Stomach smooth muscle (tissue), 2 donors: Measurements from ENCODE around the gene NPDC1.

Source experiments
- H3K27ac ChIP-seq: one replicate; pipeline ENCODE4 v1.7.0; 2013; ENCODE audit warnings: mild to moderate bottlenecking, low read length, inconsistent platforms
- H3K27me3 ChIP-seq, 2 donors: one replicate each; pipeline ENCODE4 v1.7.0; 2013; ENCODE audit warnings: low read length in 2 of 2; ENCODE audit not compliant: insufficient read depth in 2 of 2, control insufficient read depth in 1 of 2
- H3K36me3 ChIP-seq, 2 donors: one replicate each; pipeline ENCODE4 v1.7.0; 2013; ENCODE audit warnings: low read length in 2 of 2; ENCODE audit not compliant: control insufficient read depth in 2 of 2, insufficient read depth in 2 of 2
- H3K4me1 ChIP-seq: one replicate; pipeline ENCODE4 v1.7.0; 2013; ENCODE audit warnings: low read length; ENCODE audit not compliant: control insufficient read depth, insufficient read depth
- H3K4me3 ChIP-seq, 2 donors: one replicate each; pipeline ENCODE4 v1.7.0; 2013; ENCODE audit warnings: low read length in 2 of 2
- H3K9ac ChIP-seq, 2 donors: one replicate each; pipeline ENCODE4 v1.7.0; 2013; ENCODE audit warnings: low read length in 2 of 2, mild to moderate bottlenecking in 1 of 2
- H3K9me3 ChIP-seq, 2 donors: one replicate each; pipeline ENCODE4 v1.7.0; 2013; ENCODE audit warnings: low read length in 2 of 2; ENCODE audit not compliant: control insufficient read depth in 2 of 2
- donor health status: healthy.
- donor health status: Pancreatic carcinoma.

Gene NPDC1

DNA sequence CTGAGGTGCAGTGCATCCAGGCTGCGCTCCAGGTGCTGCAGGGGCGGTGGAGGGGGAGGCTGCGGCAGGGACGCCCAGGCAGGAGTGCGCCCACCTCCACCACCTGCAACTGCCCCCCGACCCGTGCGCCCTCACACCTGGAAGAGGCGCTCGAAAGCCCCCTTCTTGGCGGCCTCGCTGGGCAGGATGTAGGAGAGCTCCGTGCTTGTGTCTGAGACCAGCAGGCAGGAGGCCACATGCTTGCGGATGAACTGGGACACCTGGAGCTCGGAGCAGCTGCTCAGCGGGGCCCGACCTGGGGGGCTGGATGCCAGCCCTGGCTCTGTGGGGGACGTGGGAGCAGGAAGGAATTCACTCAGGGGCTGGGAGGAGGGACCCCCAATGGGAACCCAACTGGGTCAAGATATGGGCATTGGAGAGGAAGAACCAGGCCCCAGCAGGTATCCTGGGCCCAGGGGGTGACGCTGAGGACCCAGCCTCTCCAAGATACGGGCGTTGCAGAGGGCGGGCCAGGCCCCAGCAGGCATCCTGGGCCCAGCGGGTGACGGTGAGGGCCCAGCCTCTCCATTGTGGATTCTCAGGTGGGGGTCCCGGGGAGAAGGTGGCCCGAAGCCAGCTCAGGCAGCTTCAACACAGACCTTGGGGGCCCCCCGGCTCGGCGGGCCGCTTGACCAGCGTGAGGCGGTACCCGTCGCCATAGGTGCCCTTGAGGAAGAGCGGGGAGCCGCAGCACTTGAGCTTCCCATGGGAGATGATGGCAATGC lies 31.0 kb downstream of the NPDC1 start:
- H3K36me3 ChIP-seq, result peaks cover 4 to 9% of the 10 kb centered on the region in 2 donors
- no peaks in the 10 kb centered on the region for H3K4me1 ChIP-seq
- no peaks in the 10 kb centered on the region for H3K27me3 ChIP-seq
- no peak overlapping the region for H3K9ac ChIP-seq
- no peaks in the 10 kb centered on the region for H3K9me3 ChIP-seq
- H3K27ac ChIP-seq, result no peak overlapping the region
- no peak overlapping the region for H3K4me3 ChIP-seq

DNA sequence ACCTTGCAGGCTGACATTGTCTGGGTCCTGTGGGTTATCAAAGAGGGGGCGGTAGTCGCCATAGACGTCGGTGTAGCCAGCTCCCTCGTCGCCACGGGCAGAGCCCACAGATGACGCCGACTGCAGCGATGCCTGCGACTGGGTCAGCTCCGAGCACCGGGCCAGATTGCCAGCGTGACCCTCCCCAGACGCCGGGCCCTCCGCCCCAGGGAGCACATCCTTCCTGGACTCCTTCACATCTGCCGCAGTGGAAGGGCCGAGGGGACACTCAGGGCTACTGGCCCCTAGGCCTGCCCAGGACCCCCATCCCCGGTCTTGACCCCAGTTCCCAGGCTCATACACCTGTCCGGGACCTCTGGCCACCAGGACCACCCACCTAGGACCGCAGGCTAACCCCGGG lies 31.8 kb downstream of the NPDC1 start:
- Histone ChIP-seq H3K9ac (no peak overlapping the region), H3K4me1 (no peaks in the 10 kb centered on the region), H3K36me3 (peaks cover 4 to 9% of the 10 kb centered on the region in 2 donors), H3K9me3 (no peaks in the 10 kb centered on the region), H3K27ac (no peak overlapping the region), H3K27me3 (no peaks in the 10 kb centered on the region), H3K4me3 (no peak overlapping the region)

DNA sequence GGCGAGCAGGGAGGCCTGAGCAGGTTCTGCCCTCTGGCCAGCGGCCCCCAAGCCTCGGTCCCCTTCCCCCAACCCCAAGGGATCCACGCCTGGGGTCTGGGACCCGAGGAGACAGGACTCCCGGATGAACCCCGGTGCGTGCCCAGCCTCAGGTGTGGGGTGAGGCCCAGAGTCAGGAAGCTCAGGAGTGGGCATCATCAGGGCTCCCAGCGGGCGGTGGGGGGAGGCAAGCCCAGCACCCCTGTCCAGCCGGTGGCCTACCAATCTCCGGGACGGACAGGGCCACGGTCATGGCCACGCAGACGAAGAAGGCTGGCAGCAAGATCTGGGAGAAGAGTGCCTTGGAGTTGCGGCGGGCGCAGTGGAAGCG lies 32.4 kb downstream of the NPDC1 start:
- H3K4me1 ChIP-seq, result no peaks in the 10 kb centered on the region
- H3K4me3 ChIP-seq, result no peak overlapping the region
- H3K9me3 ChIP-seq, result no peaks in the 10 kb centered on the region
- H3K36me3 ChIP-seq, result peaks cover 4 to 9% of the 10 kb centered on the region in 2 donors
- no peak overlapping the region for H3K9ac ChIP-seq
- H3K27me3 ChIP-seq, result no peaks in the 10 kb centered on the region
- no peak overlapping the region for H3K27ac ChIP-seq

DNA sequence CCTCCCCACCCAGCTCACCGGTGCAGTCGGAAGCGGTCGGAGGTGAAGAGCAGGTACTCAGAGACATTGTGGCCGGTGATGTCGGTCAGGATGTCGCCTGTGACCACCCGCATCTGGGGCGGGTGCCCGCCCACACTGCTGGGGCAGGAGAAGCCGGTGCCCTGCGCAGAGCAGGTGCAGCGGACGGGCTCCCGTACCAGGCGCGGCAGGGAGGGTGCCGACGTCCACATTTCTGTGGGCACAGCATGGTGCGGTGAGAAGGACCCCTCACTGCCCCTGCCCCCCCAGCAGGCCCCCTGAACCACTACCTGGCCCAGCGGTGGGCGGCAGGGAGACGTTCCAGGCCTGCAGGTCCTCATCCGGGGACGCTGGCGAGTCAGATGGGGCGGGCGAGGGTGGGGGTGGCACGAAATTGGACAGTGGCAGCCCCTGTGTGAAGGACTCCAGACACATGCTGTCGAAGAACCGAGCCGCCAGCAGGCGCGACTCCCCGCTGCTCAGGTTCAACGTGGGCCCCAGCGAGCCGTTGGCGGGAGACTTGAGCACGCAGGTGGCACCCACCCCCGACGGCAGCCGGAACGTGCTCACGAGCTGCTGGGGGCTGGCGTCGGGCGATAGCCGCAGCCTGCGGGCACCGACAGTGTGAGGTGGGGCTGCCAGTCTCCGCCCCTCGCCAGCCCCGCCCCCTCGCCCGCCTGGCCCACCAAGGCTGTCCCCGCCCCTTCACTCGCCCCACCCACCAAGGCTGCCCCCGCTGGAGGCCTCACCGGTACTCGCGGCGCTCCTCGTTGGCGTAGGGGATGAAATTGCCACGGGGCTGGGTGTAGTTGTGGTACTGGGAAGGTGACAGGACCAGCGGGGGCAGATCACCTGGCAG lies 33.0 kb downstream of the NPDC1 start:
- no peak overlapping the region for H3K27ac ChIP-seq
- H3K4me1 ChIP-seq, result no peaks in the 10 kb centered on the region
- peaks cover 4 to 9% of the 10 kb centered on the region in 2 donors for H3K36me3 ChIP-seq
- H3K4me3 ChIP-seq, result no peak overlapping the region
- no peaks in the 10 kb centered on the region for H3K9me3 ChIP-seq
- no peaks in the 10 kb centered on the region for H3K27me3 ChIP-seq
- no peak overlapping the region for H3K9ac ChIP-seq

DNA sequence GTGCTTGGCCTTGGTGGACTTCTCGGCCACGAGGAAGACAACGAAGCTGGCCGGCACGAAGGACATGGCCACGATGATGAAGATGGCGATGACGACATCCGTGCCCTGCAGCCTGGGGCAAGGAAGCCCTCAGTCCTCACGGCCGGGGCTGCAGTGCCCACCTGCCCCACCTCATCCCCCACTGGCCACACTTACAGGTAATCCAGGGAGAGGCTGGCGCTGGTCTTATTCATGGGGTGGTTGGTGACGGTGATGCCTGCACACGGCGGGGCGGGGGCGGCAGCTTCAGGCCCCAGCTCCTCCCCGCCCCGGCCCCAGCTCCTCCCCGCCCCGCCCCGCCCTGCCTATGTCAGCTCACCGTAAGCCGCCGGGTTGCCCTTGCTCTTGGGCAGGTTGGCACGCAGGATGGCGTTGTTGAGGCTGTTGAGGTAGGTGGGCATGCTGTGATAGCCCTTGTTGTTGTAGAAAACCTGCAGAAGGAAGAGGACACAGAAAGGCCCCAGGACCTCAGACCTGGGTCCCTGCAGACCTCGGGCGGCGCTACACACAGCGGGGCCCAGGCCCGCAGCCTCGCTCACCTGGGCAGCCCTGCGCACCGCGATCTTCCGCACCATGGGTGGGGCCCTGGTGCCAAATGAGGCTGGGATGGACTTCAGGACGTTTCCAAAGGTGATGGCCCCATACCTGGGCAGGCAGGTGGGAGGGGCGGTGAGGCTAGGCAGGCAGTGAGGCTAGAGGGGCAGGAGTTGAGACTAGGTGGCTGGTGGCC lies 33.9 kb downstream of the NPDC1 start:
- Histone ChIP-seq H3K9me3 (no peaks in the 10 kb centered on the region), H3K27me3 (no peaks in the 10 kb centered on the region), H3K4me3 (no peak overlapping the region), H3K4me1 (peaks cover 2% of the 10 kb centered on the region), H3K36me3 (peaks cover 4 to 7% of the 10 kb centered on the region in 2 donors), H3K27ac (no peak overlapping the region), H3K9ac (no peak overlapping the region)

DNA sequence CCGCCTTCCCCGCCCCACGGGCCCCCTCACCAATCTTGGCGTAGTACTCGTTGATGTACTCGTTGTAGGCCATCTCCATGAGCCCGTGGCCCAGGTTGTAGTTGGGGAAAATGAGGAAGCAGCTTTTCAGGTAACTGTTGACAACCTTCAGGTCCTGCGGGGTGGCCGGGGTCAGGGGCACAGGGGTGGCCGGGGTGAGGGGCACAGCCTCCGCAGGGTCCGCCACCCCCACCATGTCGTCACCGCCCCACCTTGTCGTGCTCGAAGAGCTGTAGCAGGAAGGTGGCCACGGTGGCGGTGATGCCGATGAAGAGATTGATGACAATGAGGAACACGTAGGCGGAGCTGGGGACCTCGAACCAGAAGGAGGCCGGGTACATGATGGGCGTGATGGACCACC lies 34.8 kb downstream of the NPDC1 start:
- no peak overlapping the region for H3K4me3 ChIP-seq
- H3K27ac ChIP-seq, result no peak overlapping the region
- no peak overlapping the region for H3K9ac ChIP-seq
- H3K27me3 ChIP-seq, result no peaks in the 10 kb centered on the region
- H3K4me1 ChIP-seq, result peaks cover 2% of the 10 kb centered on the region
- peaks cover 3 to 5% of the 10 kb centered on the region in 2 donors for H3K36me3 ChIP-seq
- no peaks in the 10 kb centered on the region for H3K9me3 ChIP-seq

DNA sequence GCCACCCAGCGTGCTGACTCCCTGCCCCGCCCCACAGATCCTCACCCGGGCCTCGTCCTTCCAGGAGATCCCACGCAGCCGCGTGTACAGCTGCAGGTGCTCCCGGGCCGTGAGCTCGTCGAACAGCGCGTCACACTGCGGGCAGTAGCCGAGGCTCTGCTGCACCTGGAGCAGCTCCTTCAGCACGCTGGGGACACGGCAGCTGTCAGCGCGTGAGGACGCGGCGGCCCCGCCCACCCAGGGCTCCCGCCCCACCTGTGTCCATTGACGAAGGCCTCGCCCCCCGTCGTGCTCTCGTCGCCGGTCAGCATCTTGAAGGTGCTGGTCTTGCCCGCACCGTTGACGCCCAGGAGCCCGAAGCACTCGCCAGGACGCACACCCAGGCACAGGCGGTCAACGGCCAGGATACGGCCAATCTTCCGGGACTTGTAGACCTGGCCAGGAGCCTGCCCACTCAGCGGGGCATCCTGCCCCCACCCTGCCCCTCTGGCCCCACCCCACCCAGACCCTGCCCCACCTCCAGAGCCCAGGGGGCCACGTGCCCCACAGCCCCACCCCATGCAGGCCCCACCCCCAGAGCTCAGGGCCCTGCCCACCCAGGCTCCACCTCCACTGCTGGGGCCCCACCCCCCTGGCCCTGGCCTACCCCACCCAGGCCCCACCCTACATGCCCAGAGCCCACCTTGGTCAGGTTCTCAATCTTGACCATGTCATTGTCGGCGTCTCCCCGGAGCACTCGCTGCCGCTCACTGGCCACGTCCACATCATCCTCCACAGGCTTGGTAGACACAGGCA lies 35.8 kb downstream of the NPDC1 start:
- H3K4me3 ChIP-seq, result no peak overlapping the region
- H3K4me1 ChIP-seq, result peaks cover 2% of the 10 kb centered on the region
- H3K36me3 ChIP-seq, result peaks cover 0 to 2% of the 10 kb centered on the region in 2 donors
- no peaks in the 10 kb centered on the region for H3K27me3 ChIP-seq
- no peaks in the 10 kb centered on the region for H3K9me3 ChIP-seq
- no peak overlapping the region for H3K9ac ChIP-seq
- no peak overlapping the region for H3K27ac ChIP-seq

DNA sequence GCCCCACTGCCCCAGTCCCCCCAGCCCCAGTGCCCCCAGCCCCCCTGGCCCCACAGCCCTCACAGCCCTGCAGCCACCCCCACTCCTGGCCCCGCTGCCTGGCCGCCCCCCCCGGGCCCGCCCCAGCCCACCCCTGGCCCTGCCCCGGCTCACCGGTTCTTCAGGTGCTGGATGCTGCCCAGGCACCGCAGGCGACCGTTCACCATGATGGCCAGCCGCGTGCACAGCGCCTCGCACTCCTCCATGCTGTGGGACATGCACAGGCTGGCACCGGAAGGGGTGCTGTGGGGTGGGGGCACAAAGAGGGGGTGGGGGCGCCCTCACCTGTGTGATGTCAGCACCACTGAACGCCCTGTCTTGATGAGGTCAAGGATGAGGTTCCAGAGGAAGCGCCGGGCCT lies 36.8 kb downstream of the NPDC1 start:
- no peak overlapping the region for H3K4me3 ChIP-seq
- H3K9me3 ChIP-seq, result no peaks in the 10 kb centered on the region
- H3K36me3 ChIP-seq, result no peaks in the 10 kb centered on the region
- no peaks in the 10 kb centered on the region for H3K27me3 ChIP-seq
- no peak overlapping the region for H3K9ac ChIP-seq
- no peak overlapping the region for H3K27ac ChIP-seq
- peaks cover 2% of the 10 kb centered on the region for H3K4me1 ChIP-seq

DNA sequence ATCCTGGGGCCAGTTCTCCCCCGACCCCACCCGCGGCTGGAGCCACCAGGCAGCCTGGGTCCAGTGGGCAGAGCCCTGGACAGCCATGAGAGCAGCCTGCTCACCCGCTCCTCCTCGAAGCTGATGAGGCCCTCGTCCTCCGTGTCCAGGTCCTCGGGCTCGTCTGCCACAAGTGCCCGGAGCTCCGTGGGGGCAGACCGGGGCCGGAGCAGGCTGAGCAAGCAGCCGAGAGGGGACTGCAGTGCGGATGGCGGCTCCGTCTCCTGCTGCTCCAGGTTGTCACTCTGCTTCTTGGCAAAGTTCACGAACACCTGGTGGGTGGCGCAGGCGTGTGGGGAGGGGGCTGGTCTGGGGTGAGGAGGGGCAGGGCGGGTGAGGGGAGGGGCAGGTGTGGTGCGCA lies 37.7 kb downstream of the NPDC1 start:
- H3K9me3 ChIP-seq, result no peaks in the 10 kb centered on the region
- H3K9ac ChIP-seq, result no peak overlapping the region
- no peak overlapping the region for H3K27ac ChIP-seq
- no peak overlapping the region for H3K4me3 ChIP-seq
- no peaks in the 10 kb centered on the region for H3K27me3 ChIP-seq
- H3K36me3 ChIP-seq, result no peaks in the 10 kb centered on the region
- H3K4me1 ChIP-seq, result peaks cover 2% of the 10 kb centered on the region

DNA sequence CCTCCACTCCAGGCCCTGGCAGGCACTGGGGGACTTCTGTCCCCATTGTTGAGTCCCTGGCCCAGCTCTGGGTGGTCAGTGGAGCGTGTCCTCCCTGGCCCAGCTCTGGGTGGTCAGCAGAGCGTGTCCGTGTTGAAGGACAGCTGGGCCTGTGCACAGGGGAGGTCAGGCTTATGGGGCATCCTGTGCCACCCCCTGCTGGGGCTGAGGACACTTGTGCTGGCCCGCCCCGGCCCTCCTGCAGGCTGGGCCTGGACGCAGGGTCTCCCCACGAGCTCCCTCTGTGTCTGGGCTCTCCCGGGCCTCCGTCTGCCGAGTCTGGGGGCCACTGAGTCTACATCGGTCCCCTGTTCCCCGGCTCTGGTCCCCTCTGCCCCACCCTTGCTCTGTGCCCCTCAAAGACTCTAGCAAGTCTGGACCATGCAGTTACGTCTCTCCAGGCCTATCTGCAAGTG lies 38.1 kb downstream of the NPDC1 start:
- Histone ChIP-seq H3K36me3 (no peaks in the 10 kb centered on the region), H3K4me1 (peaks cover 2% of the 10 kb centered on the region), H3K4me3 (no peak overlapping the region), H3K9ac (no peak overlapping the region), H3K27ac (no peak overlapping the region), H3K27me3 (no peaks in the 10 kb centered on the region), H3K9me3 (no peaks in the 10 kb centered on the region)
